K562 (cell line): ENCODE measurements around the gene POC5. TPM values are rescaled to one million over a fixed set of nuclear protein-coding genes. Genes with fewer than 3 reads are reported as not detected.

Experiments used
- ATAC-seq: fragments of 200-7000 bp; cut with Tn5 transposase; 3 replicates; pipeline ENCODE4 v1.9.1; 2020; ENCODE audit warnings: moderate library complexity
- BruUV-seq: library from RNA; stranded (reverse); fragments of 400-500 nt; replicated peaks from 2 replicates; lab custom pipeline; 2021; lab: Mats Ljungman, UMichigan
- CTCF ChIA-PET: fragments of 300-600 bp; formaldehyde crosslinking; extraction: SDS; loops from one replicate; lab custom pipeline; 2021; ENCODE audit warnings: low intra/inter-chr PET ratio; lab: Yijun Ruan, JAX
- POLR2A ChIA-PET: fragments of 300-600, 350-650 bp; sonication (Branson Sonifier 250); formaldehyde crosslinking; extraction: SDS; loops from one replicate; lab custom pipeline; 2021; ENCODE audit warnings: antibody characterized with exemption, inconsistent platforms; lab: Yijun Ruan, JAX
- DNase-seq, 4 experiments: peaks; one replicate each; pipeline versions ENCODE4 v3.0.0 to v3.0.0-alpha.2; 2011 to 2018; ENCODE audit warnings: low spot score in 3 of 4, mixed read lengths in 3 of 4; ENCODE audit errors: extremely low read depth in 1 of 4
- FAIRE-seq: peaks from 2 replicates; lab custom pipeline; 2011; peaks lifted over from hg19 to GRCh38; lab: Jason Lieb, UNC
- H2AFZ ChIP-seq: 2 replicates; pipeline ENCODE4 v1.6.0; 2011; ENCODE audit warnings: low read depth, low read length, control low read depth, inconsistent platforms
- H3K27ac ChIP-seq: fragments of 200-600 bp; 3 replicates; pipeline ENCODE4 v1.8.0; 2011; ENCODE audit warnings: low read depth, mild to moderate bottlenecking, control low read depth, inconsistent platforms, low read length, moderate library complexity, mixed read lengths; ENCODE audit errors: extremely low read depth
- H3K27me3 ChIP-seq, 2 experiments: fragments of 300-600 bp in 1 of 2; 2 replicates in 1 of 2; 3 replicates in 1 of 2; pipeline versions ENCODE4 v1.6.0 to v1.8.0; 2011; ENCODE audit warnings: inconsistent platforms in 2 of 2, low read length in 2 of 2, mild to moderate bottlenecking in 1 of 2, mixed read lengths in 1 of 2, moderate library complexity in 1 of 2; ENCODE audit not compliant: control insufficient read depth in 2 of 2, insufficient read depth in 2 of 2
- H3K36me3 ChIP-seq: fragments of 300-600 bp; 3 replicates; pipeline ENCODE4 v1.8.0; 2011; ENCODE audit warnings: mild to moderate bottlenecking, low read length, inconsistent platforms; ENCODE audit not compliant: control insufficient read depth, insufficient read depth
- H3K4me1 ChIP-seq, 2 experiments: fragments of 200-600 bp in 1 of 2; replicated peaks in 1 of 2; 2 replicates in 1 of 2; 3 replicates in 1 of 2; pipeline versions ENCODE4 v1.5.1 to v1.8.0; 2011; ENCODE audit warnings: inconsistent platforms in 2 of 2, low read length in 2 of 2, mild to moderate bottlenecking in 1 of 2, mixed read lengths in 1 of 2, moderate library complexity in 1 of 2; ENCODE audit not compliant: control insufficient read depth in 2 of 2, insufficient read depth in 2 of 2
- H3K4me2 ChIP-seq: 2 replicates; pipeline ENCODE4 v1.6.1; 2011; ENCODE audit warnings: low read length, control low read depth, inconsistent platforms, mixed read lengths; ENCODE audit not compliant: insufficient read depth
- H3K4me3 ChIP-seq: fragments of 200-600 bp; sonication (generic), shearing (Covaris generic); 2 replicates; pipeline ENCODE4 v1.5.1; 2016; ENCODE audit warnings: control low read depth, inconsistent platforms
- H3K79me2 ChIP-seq: fragments of 200-600 bp; 3 replicates; pipeline ENCODE4 v1.8.0; 2011; ENCODE audit warnings: low read length, inconsistent platforms; ENCODE audit not compliant: control insufficient read depth, insufficient read depth
- H3K9ac ChIP-seq, 2 experiments: 2 replicates each; pipeline versions ENCODE4 v1.6.0 to v1.6.1; 2011; ENCODE audit warnings: low read depth in 2 of 2, low read length in 2 of 2, control low read depth in 1 of 2, inconsistent platforms in 1 of 2, mild to moderate bottlenecking in 1 of 2, mixed read lengths in 1 of 2; ENCODE audit not compliant: insufficient read depth in 1 of 2
- H3K9me1 ChIP-seq: one replicate; pipeline ENCODE4 v1.6.0; 2011; ENCODE audit warnings: inconsistent platforms, mild to moderate bottlenecking, low read length, moderate library complexity; ENCODE audit not compliant: control insufficient read depth, insufficient read depth
- H3K9me3 ChIP-seq: replicated peaks from 2 replicates; pipeline ENCODE4 v1.5.1; 2011; ENCODE audit warnings: low read depth, low read length, inconsistent platforms; ENCODE audit not compliant: control insufficient read depth, insufficient read depth
- H4K20me1 ChIP-seq: replicated peaks from 2 replicates; pipeline ENCODE4 v1.6.1; 2011; ENCODE audit warnings: low read length, inconsistent platforms, mixed read lengths; ENCODE audit not compliant: control insufficient read depth, insufficient read depth
- CBFA2T3 ChIP-seq: fragments of 450-650 bp; IDR thresholded peaks from 2 replicates; pipeline ENCODE4 v1.6.1; 2017
- FUS ChIP-seq: fragments of 200-400 bp; formaldehyde crosslinking; optimal IDR thresholded peaks from 2 replicates; pipeline ENCODE3; 2017; ENCODE audit warnings: low read depth, low read length
- GATA2 ChIP-seq: sonication (generic); formaldehyde crosslinking; IDR thresholded peaks from 2 replicates; pipeline ENCODE4 v1.4.0; 2020; ENCODE audit warnings: mild to moderate bottlenecking, missing genetic modification reagents
- GATAD2B ChIP-seq: fragments of 450-650 bp; IDR thresholded peaks from 2 replicates; pipeline ENCODE4 v1.6.1; 2017; ENCODE audit warnings: mild to moderate bottlenecking, borderline replicate concordance
- GTF2A2 ChIP-seq: IDR thresholded peaks from 2 replicates; pipeline ENCODE4 v1.6.1; 2016; ENCODE audit warnings: mild to moderate bottlenecking, missing genetic modification characterization, missing compliant biosample characterization
- HMGXB4 ChIP-seq: sonication (generic); formaldehyde crosslinking; IDR thresholded peaks from 2 replicates; pipeline ENCODE4 v1.8.1; 2023; ENCODE audit warnings: mild to moderate bottlenecking, missing genetic modification reagents
- L3MBTL2 ChIP-seq: fragments of 450-650 bp; IDR thresholded peaks from 2 replicates; pipeline ENCODE4 v1.6.1; 2016; ENCODE audit warnings: mild to moderate bottlenecking, moderate library complexity
- LCOR ChIP-seq: sonication (generic); formaldehyde crosslinking; IDR thresholded peaks from 2 replicates; pipeline ENCODE4 v1.8.0; 2022; ENCODE audit warnings: mild to moderate bottlenecking, missing genetic modification reagents
- MAFF ChIP-seq: IDR thresholded peaks from 2 replicates; pipeline ENCODE4 v1.6.1; 2012; ENCODE audit warnings: low read length, improper control_type of control experiment
- MAZ ChIP-seq, 2 experiments: fragments of 450-650 bp in 1 of 2; sonication (generic) in 1 of 2; formaldehyde crosslinking; IDR thresholded peaks in 1 of 2; conservative IDR thresholded peaks in 1 of 2; 2 replicates each; pipeline versions ENCODE4 v1.4.0 to v1.5.0; 2020; ENCODE audit warnings: mild to moderate bottlenecking in 1 of 2, missing genetic modification reagents in 1 of 2
- MLX ChIP-seq, 2 experiments: fragments of 450-650 bp in 1 of 2; sonication (generic) in 1 of 2; formaldehyde crosslinking; conservative IDR thresholded peaks; 2 replicates each; pipeline versions ENCODE4 v1.4.0 to v1.8.1; 2020 to 2022; ENCODE audit warnings: mild to moderate bottlenecking in 1 of 2, missing genetic modification reagents in 1 of 2
- NR2C1 ChIP-seq, 2 experiments: fragments of 450-650 bp; IDR thresholded peaks; 2 replicates each; pipeline ENCODE4 v1.6.1; 2017; ENCODE audit warnings: mild to moderate bottlenecking in 2 of 2, antibody characterized with exemption in 1 of 2, inconsistent platforms in 1 of 2, missing compliant biosample characterization in 1 of 2, missing genetic modification characterization in 1 of 2
- SAFB2 ChIP-seq: fragments of 200-400 bp; formaldehyde crosslinking; IDR thresholded peaks from 2 replicates; pipeline ENCODE4 v1.6.1; 2018; ENCODE audit warnings: borderline replicate concordance, low read length, low read depth, moderate library complexity; ENCODE audit not compliant: severe bottlenecking
- SLC30A9 ChIP-seq: fragments of 250-450 bp; sonication (Bioruptor Pico); IDR thresholded peaks from 2 replicates; pipeline ENCODE4 v1.8.0; 2022; ENCODE audit warnings: mild to moderate bottlenecking, moderate library complexity
- SP2 ChIP-seq: IDR thresholded peaks from 2 replicates; pipeline ENCODE4 v1.6.1; 2011; ENCODE audit warnings: mild to moderate bottlenecking, low read depth, low read length, moderate library complexity; ENCODE audit not compliant: poor library complexity, severe bottlenecking; ENCODE audit errors: extremely low read depth
- ZHX1 ChIP-seq: fragments of 150-350 bp; conservative IDR thresholded peaks from 2 replicates; pipeline ENCODE4 v1.6.1; 2014; ENCODE audit warnings: low read length
- ZNF174 ChIP-seq: fragments of 250-450 bp; sonication (Bioruptor Pico); IDR thresholded peaks from 2 replicates; pipeline ENCODE4 v1.4.0; 2020; ENCODE audit warnings: mild to moderate bottlenecking
- ZNF274 ChIP-seq: IDR thresholded peaks from 2 replicates; pipeline ENCODE4 v1.6.1; 2011; ENCODE audit warnings: low read depth, mild to moderate bottlenecking, low read length, moderate library complexity, borderline replicate concordance
- ZNF444 ChIP-seq: fragments of 250-450 bp; sonication (Bioruptor Pico); IDR thresholded peaks from 2 replicates; pipeline ENCODE4 v1.4.0; 2020; ENCODE audit warnings: mild to moderate bottlenecking, moderate library complexity
- ZNF75A ChIP-seq: fragments of 450-650 bp; formaldehyde crosslinking; IDR thresholded peaks from 2 replicates; pipeline ENCODE4 v1.4.0; 2020; ENCODE audit warnings: mild to moderate bottlenecking
- WGBS: fragments of 100-300 bp; shearing (Covaris generic); methylation state at CpG from one replicate; pipeline ENCODE4 v1.1.6; 2016; ENCODE audit warnings: low coverage, mixed read lengths; ENCODE audit not compliant: insufficient coverage; ENCODE audit errors: missing lambda C conversion rate; 5-methylcytosine and 5-hydroxymethylcytosine counted together
- in situ Hi-C: fragments of 300-500 bp; cut with MboI; formaldehyde crosslinking; loops from 4 replicates; pipeline ENCODE4 v1.15.0; 2018; ENCODE audit warnings: inconsistent platforms, mixed read lengths
- intact Hi-C: fragments of 100-400 bp; cut with micrococcal nuclease; formaldehyde crosslinking; loops from 2 replicates; pipeline ENCODE4 v1.14.2; 2022
- polyA plus RNA-seq, 8 experiments: library from polyadenylated mRNA; depleted of rRNA in 4 of 8; stranded (reverse) in 5 of 8; unstranded in 3 of 8; fragments of >200 nt; fragmentation: Nextera tagmentation in 2 of 8; fragmentation: Illumina TruSeq in 1 of 8; extraction: Ambion mirVana in 2 of 8; extraction: Trizol in 1 of 8; gene quantifications; 2 replicates each; pipeline versions ENCODE4 v1.2.1 to v1.2.3, GENCODE V29; 2011 to 2014; ENCODE audit warnings: inconsistent platforms in 1 of 8, missing spikeins in 1 of 8
- total RNA-seq, 7 experiments: library from RNA; depleted of rRNA in 6 of 7; stranded (reverse); fragments of >200 nt in 6 of 7; fragmentation: Illumina TruSeq in 2 of 7; extraction: Trizol in 2 of 7; gene quantifications; 2 replicates each; pipeline versions ENCODE4 v1.2.1 to v1.2.3, GENCODE V29; 2011 to 2021; ENCODE audit warnings: low replicate concordance in 1 of 7

Gene POC5
- total and polyA plus RNA-seq, 9 of the 15 experiments (the other 6 are each of a cell fraction or from before 2014, with no cell fraction given), result 14.5 to 38.2 (median 27.0) TPM

- CTCF ChIA-PET, result no interaction called here
- WGBS, result 0% methylated on average over 5 of the region's 5 CpGs
- in situ Hi-C loops, result no loop called here
Observed at GRCh38 chr5:75758116-75758515, 40.9 kb upstream of the POC5 start.

More at GRCh38 chr5:75758116-75758515, 40.9 kb upstream of the POC5 start:
- TF ChIP-seq SLC30A9 (CRISPR knock-in tag), result no peak
- TF ChIP-seq SP2, result no peak
- no peak for TF ChIP-seq LCOR (CRISPR knock-in tag)
- no peak for TF ChIP-seq GATA2 (CRISPR knock-in tag)
- no peak for TF ChIP-seq L3MBTL2
- TF ChIP-seq MLX (CRISPR knock-in tag; conservative IDR thresholded peaks at IDR 0.05), result no peak
- no peak for TF ChIP-seq ZNF444 (CRISPR knock-in tag)
- TF ChIP-seq NR2C1 (IDR thresholded peaks at IDR 0.05), result no peak
- TF ChIP-seq NR2C1 (tag; IDR thresholded peaks at IDR 0.05), result no peak
- no peak for TF ChIP-seq FUS
- no peak for TF ChIP-seq HMGXB4 (CRISPR knock-in tag)
- TF ChIP-seq ZHX1, result no peak
- no peak for TF ChIP-seq ZNF274
- no peak for TF ChIP-seq CBFA2T3
- TF ChIP-seq GTF2A2 (tag), result no peak
- no peak for TF ChIP-seq SAFB2
- TF ChIP-seq MAZ (CRISPR knock-in tag; conservative IDR thresholded peaks at IDR 0.05 in 1 of 2, IDR thresholded peaks at IDR 0.05 in 1 of 2), result no peak
- no peak for TF ChIP-seq MAFF
- TF ChIP-seq ZNF174 (CRISPR knock-in tag), result no peak
- TF ChIP-seq ZNF75A, result no peak
- TF ChIP-seq GATAD2B, result no peak
- no peaks in the 10 kb centered on the region for H3K79me2 ChIP-seq
- intact Hi-C loops, result no loop called here
- no peak overlapping the region for H2AFZ ChIP-seq
- POLR2A ChIA-PET, result interaction anchor here (0.7 to 0.9 kb wide), 2 partner anchors 19 to 25 kb away, joined by 3 read pairs; no protein-coding TSS in a partner anchor
- no TSS peak for BruUV-seq
- no peak for FAIRE-seq
- H3K36me3 ChIP-seq, result no peaks in the 10 kb centered on the region
- H3K9ac ChIP-seq, result no peak overlapping the region
- no peak overlapping the region for H3K4me2 ChIP-seq
- no peaks in the 10 kb centered on the region for H3K9me3 ChIP-seq
- no peak overlapping the region for H3K4me3 ChIP-seq
- peaks cover 0 to 3% of the 10 kb centered on the region in 2 experiments; a peak in 1 of 5 replicates for H3K27me3 ChIP-seq
- H3K4me1 ChIP-seq, result no peaks in the 10 kb centered on the region
- H3K27ac ChIP-seq, result no peak overlapping the region
- no peaks in the 10 kb centered on the region for H3K9me1 ChIP-seq
- no peak for DNase-seq
- ATAC-seq, result no peak
- H4K20me1 ChIP-seq, result no peaks in the 10 kb centered on the region
